Lung microvascular endothelial cell (primary cell): ENCODE data around the gene SETBP1. TPM values are rescaled to one million over a fixed set of nuclear protein-coding genes. Genes with fewer than 3 reads are reported as not detected.
A peak's percentile ranks its signal among the peaks of the same experiment; 100 is the strongest.

Experiments
- DNase-seq, 2 donors: peaks; one replicate each; pipeline versions ENCODE4 v3.0.0 to v3.0.0-alpha.2; 2010; ENCODE audit warnings: low read depth in 2 of 2
- total RNA-seq: library from RNA; depleted of rRNA; stranded (reverse); fragments of >200 nt; gene quantifications from 2 replicates; pipeline ENCODE4 v1.2.1, GENCODE V29; 2014

Gene SETBP1
- total RNA-seq, 1 donor from 2014 or later = 1.6 TPM

DNA sequence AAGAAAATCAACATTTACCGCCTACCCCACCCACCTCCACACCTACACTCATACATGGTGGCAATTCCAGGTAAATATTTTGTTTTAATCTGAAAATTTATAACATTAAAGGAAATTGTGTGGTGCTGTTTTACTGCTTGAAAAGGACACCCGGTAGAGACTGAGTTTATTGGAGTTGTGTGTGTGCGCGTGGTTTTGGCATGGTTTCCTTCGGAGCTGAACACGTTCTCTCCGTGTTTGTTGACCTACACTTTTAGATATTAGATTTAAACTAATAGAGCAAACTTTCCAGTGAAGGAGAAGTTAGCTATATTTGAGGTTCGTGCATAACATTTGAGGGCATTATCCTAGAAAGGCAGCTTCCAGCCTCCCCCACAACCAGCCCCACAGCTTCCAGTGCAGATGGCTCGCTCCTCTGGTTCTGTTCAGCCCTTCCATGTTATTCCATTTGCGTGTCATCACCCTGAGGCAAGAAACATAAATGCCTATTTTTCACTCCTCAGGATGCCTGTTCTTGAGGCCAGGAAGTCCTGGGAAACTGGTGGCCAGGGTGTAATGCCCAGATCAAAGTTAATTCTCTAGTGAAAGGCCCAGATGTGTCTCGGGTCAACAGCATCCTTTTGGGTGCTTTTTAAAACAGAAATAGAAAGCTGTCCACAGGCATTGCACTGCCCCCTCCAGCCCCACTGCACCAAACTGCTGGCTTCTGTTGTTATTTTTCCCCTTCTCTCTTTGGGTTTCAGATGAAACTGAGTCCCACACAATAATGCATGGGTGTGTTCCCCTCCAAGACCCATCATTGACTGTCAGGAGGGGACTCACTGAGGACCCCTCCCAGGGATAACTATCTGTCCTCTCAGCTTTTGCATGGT is 190.2 kb downstream of the SETBP1 start:
- no peak for DNase-seq

DNA sequence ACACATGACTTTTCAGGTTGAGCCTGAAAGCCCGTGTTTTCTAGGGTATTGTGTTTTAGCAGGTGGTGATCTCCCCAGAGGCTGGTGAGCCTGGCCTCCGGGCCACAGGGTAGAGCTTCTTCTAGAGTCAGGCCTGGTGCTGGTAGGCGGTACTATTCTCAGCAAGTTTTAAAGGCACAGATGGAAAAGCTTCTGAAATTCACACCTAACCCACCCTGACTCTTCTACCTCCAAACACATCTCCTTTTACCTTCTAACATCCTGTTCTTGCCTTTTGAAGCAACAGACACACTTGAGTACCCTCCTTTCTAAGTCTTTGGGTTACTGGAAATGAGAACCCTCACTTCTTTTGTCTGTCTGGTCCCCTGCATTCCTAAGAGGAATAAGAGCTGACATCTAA is 191.1 kb downstream of the SETBP1 start:
- DNase-seq = no peak

DNA sequence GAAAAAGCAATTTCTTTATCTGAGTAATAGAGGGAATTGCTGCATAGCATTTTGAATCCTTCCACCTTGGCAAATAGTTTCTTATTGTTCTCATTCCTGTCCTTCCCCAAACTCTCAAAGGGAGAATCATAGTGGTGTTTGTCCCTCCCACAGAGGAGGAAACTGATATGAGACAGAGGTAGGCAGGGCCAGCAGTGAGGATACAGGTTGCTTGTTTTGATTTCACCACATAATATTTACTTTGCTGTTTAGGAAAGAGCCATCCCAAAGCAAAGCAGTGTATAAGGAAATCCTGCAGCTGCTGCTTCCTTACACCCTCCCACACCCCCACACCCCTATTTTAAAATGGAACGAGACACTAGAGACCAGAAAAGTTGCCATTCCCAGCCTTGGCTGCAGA is 195.3 kb downstream of the SETBP1 start:
- DNase-seq = no peak

DNA sequence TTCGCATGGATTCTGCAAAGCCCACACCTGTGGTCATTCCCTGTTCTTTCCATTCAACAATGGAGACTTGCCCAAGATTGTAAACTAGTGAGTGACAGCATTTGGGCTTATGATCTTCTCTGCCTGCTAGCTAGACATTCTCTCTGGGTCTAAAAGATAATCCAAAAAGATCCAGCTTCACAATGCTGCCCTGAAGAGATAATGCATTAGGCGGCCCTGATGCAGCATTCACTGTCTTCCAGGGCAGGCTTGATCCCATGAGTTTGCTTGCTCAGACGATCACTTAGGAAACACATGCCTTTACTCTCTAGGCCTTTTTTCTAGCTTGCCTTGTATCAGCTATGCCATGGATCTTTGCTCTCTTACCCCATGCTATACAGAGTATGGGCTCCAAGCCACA is 196.1 kb downstream of the SETBP1 start:
- no peak for DNase-seq

DNA sequence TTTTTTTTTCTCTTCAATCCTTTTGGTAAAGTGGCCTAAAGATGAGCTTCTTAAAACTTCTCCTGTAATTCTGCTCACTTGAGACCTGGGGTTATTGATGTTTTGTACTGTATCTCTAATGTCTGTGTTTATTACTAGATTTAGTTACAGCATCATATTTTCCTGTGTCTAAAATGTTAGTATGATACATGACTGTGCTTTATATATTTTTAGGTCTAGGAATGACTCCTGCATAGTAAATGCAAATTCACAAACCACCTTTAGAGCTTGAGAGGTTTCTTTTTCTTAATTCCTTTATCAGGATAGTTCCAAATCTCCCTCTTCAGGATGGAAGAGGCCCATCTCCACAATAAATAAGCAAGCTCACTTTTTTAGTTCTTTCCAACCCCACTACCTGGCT is 197.6 kb downstream of the SETBP1 start:
- DNase-seq = no peak

DNA sequence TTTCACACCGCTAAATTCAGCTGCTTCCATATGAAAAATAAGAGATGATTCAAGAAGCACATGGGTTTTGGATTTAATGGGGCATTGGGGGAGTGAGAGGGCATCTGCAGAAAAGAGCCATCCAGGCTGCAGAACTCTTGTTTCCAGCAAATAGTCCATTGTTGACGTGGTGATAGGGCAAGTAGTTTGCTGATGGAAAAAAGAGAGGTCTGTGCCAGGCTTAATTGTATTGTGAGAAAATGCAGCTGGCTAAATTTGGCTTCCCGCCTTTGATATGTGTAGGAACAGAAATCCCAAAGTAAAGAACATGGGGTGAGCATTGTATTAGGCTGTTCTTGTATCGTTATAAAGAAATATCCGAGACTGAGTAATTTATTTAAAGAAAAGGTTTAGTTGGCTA is 199.5 kb downstream of the SETBP1 start:
- DNase-seq = no peak

DNA sequence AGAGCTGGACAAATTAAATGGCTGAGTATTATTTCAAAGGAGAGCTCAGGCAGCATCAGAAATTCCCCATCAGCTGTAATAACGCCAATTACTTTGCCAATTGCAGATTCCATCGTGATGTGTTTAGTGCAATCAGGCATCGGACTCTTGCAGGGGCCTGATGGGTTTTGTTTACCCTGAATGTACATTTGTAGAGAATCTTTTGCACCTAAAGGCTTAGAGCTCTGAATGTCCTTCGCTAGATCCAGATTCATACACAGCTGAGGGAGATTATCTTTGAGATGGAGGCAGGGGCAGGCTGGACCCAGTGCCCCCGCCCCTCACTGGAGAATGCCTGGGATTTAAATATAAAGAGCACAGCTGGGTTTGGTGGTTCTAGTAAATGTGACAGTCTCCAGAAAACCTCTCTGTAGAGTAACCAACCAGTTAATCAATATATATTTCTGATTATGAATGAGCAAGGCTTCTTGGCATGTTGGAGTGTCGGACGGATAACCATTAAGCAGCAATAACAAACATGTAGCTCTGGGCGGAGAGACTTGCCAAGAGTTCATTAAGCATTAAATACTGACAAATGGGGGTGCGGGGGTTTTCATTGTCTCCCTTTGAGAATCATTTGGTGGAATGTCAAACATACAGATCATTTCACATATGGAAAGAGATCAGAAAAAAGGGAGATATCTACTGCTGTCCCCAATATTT is 200.9 kb downstream of the SETBP1 start:
- DNase-seq = no peak

DNA sequence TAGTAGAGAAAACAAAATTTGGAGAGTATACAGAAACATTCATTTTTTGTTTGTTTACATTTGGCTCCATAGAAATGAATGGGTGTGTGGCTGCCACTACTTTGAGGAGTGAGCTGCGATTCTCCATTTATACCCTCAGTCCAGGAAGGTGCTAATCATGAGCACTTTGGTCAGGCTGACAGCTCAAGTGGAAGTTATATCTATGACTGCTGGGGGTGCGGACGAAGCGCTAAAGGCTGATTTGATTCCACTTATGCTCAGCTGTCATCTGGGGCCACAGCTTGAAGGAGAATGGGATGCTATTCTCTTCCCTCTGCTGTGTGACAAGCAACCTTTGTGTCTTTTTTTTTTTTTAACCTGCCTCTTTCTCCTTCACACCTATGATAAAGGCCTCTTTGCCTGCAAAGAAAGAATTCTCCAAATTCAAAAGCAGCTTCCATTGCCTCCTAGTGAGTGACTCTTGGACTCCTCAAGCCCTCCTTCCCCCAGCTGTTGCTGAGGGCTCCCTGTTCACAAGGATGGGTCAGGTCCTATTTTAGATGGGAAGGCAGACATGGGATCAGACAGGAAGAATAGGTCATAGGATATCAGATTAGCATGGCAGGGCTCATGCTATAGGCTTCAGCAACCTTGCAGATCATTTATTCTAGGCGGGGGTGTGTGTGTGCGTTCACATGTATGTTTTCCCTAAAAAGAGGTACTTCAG is 201.6 kb downstream of the SETBP1 start:
- DNase-seq = no peak

DNA sequence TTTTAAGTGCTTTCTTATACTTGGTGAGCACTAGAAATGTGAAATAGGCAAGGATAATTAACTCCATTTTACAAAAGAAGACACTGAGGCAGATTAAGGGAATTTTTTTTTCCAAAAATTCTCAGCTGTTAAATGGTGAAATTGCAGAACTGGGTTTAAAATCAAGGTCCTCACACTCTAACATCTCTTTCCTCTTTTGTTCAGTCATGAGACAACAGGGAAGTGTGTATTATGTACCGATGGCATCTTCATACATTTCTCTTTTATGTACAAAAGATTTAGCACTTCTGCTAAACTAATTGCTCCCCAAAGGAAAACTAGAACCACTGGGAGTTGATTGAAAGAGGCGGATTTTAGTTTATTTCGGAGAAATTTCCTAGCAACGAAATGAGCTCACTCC is 203.0 kb downstream of the SETBP1 start:
- no peak for DNase-seq

DNA sequence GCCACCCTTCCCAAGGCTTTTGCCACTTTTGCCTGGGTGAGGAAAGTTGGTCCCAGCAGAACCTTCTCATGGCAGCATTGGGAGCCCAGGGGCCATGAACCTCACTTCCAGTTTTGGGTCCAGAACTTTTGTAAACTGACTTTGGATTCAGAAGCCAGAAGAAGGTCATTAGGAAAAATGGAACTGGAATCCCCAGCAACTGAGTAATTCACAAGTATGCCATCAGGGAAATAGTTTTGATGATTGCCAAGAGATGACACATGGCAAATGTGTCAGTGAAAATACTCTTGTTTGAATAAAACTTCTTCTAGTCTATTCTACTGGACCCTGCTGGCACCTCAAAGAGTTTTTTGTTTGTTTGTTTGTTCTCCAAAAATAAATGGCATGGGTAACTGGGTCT is 203.7 kb downstream of the SETBP1 start:
- DNase-seq = no peak

DNA sequence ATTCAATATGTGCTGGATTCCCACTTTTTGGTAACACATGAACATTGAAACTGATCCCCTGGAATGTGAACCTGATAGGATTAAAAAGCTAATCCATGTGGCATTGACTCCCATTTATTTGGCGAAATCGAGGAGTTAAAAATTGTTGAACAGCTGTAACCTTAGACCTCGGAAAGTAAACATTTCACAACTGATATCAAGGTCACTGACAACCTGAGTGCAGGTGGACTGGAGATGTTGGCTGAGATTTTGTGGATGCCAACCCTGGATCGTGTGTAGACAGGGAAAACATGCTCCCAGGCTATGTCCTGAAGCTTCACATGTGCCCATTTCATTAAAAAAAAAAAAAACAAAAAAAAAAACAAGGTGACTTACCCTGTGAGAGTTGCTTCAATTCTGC is 204.8 kb downstream of the SETBP1 start:
- DNase-seq = no peak

DNA sequence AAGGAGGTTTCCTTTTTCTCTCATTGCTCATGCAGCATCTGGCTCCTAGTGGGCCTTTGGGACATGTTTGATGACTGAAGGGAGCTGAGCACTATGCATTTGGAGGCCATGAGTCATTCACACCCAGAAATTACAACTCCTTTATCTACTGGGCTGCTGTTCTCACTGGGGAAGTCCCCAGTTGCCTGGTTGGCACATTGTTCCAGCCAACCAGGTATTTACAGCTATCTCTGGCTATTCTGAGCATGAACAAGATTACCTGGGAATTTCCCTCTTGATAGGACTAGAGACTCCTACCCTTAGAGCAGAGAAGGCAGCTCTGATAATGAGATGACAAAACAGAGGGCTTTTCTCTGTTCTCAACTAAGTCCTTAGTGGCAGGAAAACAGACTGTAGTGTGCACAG is 206.5 kb downstream of the SETBP1 start:
- DNase-seq = peak in 1 of 2 donors; percentile 2

DNA sequence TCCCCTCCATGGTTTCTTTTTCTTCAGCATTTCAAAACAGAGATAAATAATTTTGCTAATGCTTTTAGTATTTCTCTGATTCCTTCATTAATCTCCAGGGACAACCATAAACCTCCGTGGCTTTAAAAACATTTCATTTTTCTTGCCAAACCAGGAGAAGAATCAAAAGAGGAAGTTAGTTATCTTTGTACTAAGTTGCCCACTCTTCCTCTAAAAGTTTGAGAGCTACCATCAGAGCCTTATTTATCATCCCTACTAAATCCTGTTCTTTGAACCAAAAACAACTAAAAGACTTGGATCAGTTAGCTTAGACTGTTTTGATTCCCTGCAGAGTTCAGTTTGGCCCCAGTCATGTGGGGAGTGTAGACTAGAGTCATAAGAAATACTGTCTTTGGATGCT is 208.4 kb downstream of the SETBP1 start:
- DNase-seq = no peak

DNA sequence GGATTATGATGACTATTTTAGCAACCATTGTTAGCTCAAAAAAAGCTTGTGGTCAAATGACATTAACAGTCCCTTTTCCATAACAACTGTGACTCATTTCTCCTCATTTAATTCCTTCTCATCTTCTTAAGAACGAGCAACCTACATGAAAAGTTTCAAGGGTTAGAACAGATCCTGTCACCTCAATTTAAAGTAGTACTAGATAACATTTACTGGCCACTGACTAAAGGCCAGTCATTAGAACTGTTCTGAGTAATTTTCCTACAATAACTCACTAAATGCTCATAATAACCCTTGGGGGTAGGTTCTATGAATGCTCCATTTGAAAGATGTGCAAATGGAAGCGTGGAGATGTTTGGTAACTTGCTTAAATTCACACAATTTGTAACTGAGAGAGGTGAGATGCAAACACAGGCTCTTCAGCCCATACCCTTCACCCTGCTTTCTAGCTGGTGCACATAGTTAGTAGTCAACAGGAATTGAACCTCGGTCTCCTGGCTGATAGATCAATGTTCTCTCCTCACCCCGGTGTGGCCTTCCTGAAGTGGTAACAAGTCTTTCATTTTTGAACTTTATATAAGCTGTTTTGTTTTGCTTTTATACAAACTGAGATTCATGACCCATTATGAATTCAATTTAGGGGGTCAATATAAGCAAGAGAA is 212.5 kb downstream of the SETBP1 start:
- DNase-seq = no peak

DNA sequence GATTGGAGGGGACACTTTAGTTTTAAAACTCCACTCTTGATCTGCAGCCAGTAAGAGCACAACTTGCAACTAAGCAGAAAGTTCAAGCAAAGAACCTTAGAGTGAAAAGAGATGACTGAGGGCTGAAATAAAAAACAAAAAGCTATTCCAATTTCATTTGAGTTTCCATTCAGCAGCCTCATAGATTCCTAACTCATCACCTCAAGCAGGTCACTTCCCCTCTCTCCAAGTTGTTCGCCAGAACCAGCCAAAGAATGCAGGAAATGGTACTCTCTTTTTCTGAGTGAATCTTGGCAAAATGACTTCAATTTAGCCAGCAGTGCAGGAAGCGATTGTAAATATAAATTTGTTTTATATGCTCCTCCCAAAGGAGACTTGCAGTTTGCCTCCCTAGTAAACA is 213.3 kb downstream of the SETBP1 start:
- peak in 1 of 2 donors; percentile 2 for DNase-seq

DNA sequence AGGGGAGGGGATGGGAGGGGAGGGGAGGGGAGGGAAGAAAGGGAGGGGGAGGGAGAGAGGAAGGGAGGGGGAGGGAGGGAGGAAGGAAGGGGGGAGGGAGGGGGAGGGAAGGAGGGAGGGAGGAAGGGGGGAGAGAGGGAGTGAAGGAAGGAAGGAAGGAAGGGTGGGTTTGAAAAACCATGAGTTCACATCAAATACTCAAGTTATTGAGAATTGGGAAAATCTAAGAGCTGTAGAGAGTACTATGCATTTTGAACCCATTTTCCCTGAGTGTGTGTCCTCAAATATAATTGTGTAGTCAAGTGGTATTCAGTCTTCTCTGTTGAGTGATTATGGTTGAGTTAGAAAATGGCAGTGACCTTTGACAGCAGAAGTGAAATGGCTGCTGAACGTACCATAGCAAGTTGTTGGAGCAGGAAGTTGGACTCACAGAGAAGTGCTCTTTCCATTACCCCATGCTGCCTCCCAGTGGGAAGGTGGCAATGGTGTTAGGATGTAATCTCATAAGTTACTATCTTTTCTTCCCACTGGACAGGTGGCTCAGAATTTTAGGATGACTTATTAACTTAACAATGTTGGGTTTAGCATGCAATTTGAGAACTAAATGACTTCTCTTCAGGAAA is 214.6 kb downstream of the SETBP1 start:
- peak; percentile 49 to 52 for DNase-seq

DNA sequence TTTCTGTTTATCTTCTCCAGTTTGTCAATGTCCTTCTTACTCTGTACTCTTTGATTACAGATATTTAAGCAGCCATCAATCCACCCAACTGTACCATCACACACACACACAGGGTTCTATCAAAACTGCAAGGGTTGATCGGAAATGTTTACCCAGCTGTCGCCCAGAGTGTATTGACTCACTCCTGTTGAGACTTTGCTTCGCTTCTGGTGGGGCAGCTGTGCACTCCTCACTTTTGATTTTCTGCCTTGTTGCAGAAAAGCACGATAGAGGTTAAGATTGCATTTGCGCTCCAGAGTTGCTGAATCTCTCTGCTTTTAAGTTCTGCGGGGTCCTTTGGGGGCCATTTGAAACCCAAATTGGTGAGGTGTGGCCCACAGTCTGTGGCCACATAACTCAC is 216.2 kb downstream of the SETBP1 start:
- DNase-seq = no peak

DNA sequence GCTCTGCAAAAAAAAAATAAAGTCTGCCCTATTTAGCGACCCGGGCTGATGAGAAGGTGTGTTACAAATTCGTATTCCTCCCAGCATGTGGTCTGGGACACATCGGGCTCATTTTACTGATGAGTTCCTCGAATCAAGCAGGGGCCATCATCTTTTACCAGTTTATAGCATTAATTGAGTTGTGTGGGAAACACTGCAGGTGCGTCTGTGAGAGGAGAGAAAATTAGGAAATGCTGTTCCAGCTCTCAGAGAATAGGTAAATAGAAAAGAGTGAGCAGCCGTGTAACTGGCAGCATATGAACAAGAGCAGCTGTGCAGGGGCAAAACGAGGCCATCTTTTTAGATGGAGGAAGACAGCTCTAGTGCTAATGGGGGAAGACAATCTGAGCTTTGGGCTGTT is 216.7 kb downstream of the SETBP1 start:
- DNase-seq = no peak

DNA sequence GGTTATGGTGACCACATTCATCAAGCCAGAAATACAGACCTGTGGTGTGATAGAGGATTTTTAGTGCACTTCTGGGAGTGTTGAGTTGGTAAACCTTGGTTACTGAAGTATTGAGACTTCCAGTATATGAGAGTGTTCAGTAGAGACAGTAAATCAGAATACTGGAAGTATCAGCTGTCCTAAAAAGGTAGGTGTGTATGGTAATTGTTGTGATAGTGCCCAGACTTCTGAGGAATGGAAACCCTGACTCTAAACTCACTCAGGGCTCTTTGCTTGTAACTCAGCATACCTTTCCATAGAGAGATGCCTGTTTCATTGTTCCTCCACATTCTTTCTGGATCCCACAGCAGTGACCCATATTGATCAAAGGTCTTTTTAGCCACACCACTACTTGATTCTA is 217.1 kb downstream of the SETBP1 start:
- no peak for DNase-seq

DNA sequence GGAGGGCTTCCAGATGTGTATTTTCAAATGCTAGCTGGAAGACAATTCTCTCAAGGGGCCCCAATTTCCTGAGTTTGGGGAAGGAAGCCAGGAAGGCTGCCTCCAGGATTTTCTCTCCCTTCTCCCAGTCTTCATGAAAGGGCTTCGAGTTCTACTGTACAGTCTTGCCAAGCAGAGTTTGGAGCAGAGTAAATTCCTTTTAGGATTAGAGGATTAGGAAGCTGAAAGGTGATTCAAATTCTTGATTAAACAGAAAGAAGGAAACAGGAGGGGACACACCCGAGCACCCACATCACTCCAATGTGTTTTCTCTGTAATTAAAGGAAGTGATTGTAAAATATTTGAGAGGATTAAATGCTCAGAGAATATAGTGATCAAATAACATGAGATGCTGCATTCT is 217.8 kb downstream of the SETBP1 start:
- DNase-seq = no peak

DNA sequence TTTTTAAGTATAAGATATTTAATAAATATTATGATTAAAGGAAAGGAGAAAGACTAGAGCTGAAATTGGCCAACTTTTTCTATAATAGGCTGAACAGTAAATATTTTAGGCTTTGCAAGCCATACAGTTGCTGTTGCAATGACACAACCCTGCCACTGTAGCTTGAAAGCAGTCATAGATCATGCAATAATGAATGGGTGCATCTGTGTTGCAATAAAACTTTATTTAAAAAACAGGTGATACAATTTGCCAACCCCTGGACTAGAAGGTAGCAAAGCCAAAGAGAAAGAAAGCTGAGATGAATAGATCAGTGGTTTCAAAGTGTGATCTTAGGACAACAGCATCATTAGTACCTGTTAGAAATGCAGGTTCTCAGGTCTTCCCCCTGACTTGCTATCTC is 219.1 kb downstream of the SETBP1 start:
- no peak for DNase-seq
